ENCODE results near the gene ACSS2. TPM values are rescaled to one million over a fixed set of nuclear protein-coding genes. Genes with fewer than 3 reads are reported as not detected.
"Not testable (repeated sequence)": the region's sequence is repeated elsewhere in the genome, so short reads cannot be mapped to it uniquely, and the experiment has no call there.

Gene ACSS2
- total RNA-seq, 1 donor, result 32.3 TPM

- TF ChIP-seq CTCF (IDR thresholded peaks at IDR 0.05; ENCODE audit: insufficient read depth, low read length), result no peak
- peak; percentile 83 for DNase-seq (ENCODE audit: low read depth)
- no peak overlapping the region for H3K4me3 ChIP-seq (ENCODE audit: low read depth, low read length)
Observed at GRCh38 chr20:34891166-34892062, 15.0 kb downstream of the ACSS2 start.

- DNase-seq (ENCODE audit: low read depth), result no peak
- no peak for TF ChIP-seq CTCF (IDR thresholded peaks at IDR 0.05; ENCODE audit: insufficient read depth, low read length)
- no peak overlapping the region for H3K4me3 ChIP-seq (ENCODE audit: low read depth, low read length)
Observed at GRCh38 chr20:34892671-34893070, 16.3 kb downstream of the ACSS2 start.

- DNase-seq (ENCODE audit: low read depth), result no peak
- no peak for TF ChIP-seq CTCF (IDR thresholded peaks at IDR 0.05; ENCODE audit: insufficient read depth, low read length)
- no peak overlapping the region for H3K4me3 ChIP-seq (ENCODE audit: low read depth, low read length)
Observed at GRCh38 chr20:34894723-34895122, 18.3 kb downstream of the ACSS2 start.

- no peak for DNase-seq (ENCODE audit: low read depth)
- TF ChIP-seq CTCF (IDR thresholded peaks at IDR 0.05; ENCODE audit: insufficient read depth, low read length), result no peak
Observed at GRCh38 chr20:34895465-34895864, 19.1 kb downstream of the ACSS2 start.

GRCh38 chr20:34896086-34896621 lies 19.7 kb downstream of the ACSS2 start:
- TF ChIP-seq CTCF (IDR thresholded peaks at IDR 0.05; ENCODE audit: insufficient read depth, low read length), result no peak
- DNase-seq (ENCODE audit: low read depth), result peak; percentile 67
- H3K4me3 ChIP-seq (ENCODE audit: low read depth, low read length), result no peak overlapping the region

More at GRCh38 chr20:34895465-34895864, 19.1 kb downstream of the ACSS2 start:
- no peak overlapping the region for H3K4me3 ChIP-seq (ENCODE audit: low read depth, low read length)

- DNase-seq (ENCODE audit: low read depth), result not testable (repeated sequence)
Observed at GRCh38 chr20:34898129-34898528, 21.7 kb downstream of the ACSS2 start.

GRCh38 chr20:34898731-34899130 lies 22.3 kb downstream of the ACSS2 start:
- not testable (repeated sequence) for DNase-seq (ENCODE audit: low read depth); H3K4me3 ChIP-seq (ENCODE audit: low read depth, low read length)

More at GRCh38 chr20:34898129-34898528, 21.7 kb downstream of the ACSS2 start:
- not testable (repeated sequence) for H3K4me3 ChIP-seq (ENCODE audit: low read depth, low read length)

All from fibroblast of the aortic adventitia (primary cell).